ENCODE measurements around the gene CTRB1.
"Not testable (repeated sequence)": the region's sequence is repeated elsewhere in the genome, so short reads cannot be mapped to it uniquely, and the experiment has no call there.

CTRB1 gene

GRCh38 chr16:75204905-75205304, 13.9 kb upstream of the CTRB1 start:
- not testable (repeated sequence) for DNase-seq

- not testable (repeated sequence) for DNase-seq
These were observed 13.3 kb upstream of the CTRB1 start for GRCh38 chr16:75205438-75205837.

- DNase-seq, result not testable (repeated sequence)
These were observed 12.6 kb upstream of the CTRB1 start for GRCh38 chr16:75205961-75206748.

- DNase-seq, result no peak
These were observed 11.9 kb upstream of the CTRB1 start, which contains the start of gene CTRB2 for GRCh38 chr16:75206749-75207451. Gene CTRB2 (minus strand): TSS chr16:75207161. CDS start chr16:75207141, 20 bp downstream.

DNA sequence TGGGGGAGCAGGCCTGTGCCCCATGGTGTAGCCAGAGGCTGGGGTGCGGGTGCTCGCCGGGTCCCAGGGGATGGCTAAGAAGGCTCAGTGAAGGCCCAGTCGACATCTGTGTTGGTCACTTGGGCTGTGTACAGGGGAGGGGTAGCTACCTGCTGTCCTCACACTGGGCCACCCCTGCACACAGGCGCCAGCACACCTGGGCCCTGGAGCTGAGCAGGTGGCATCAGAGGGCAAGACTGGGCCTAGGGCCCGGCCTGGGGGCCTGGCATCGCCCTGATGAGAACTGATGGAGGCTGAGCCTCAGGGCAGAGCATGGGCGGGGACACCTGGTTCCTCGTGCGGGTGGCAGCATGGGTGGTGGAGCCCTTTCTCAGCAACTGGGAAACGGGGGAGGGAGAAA, 11.0 kb upstream of the CTRB1 start:
- no peak for DNase-seq

DNA sequence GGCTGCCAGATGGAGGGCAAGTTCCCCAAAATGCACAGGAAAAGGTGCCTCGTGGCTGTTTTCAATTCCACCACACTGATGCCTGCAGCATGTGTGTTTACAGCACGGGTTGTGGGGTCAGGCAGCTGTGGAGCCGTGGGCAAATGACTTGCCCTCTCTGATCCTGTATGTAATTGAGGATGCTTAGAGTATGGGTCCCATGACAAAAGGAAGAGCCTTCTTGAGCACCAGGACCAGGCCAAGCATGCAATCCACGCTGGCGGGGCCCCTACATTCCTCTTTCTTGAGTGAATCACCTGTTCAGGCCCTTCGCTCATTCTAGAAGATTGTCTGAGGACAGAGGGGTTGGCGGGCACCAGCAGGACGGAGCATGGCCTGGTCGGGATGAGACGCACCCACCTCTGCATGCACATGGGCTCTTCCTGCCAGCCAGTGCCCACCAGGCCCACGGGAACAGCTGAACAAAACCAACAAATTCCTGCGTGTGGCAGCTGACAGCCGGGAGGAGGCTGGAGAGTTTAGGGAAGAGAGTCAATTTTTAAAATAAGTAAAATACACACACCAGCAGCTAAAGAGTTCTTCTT, 10.5 kb upstream of the CTRB1 start:
- no peak for DNase-seq

- no peak for DNase-seq
These were observed 9.8 kb upstream of the CTRB1 start for GRCh38 chr16:75208861-75209505.

DNA sequence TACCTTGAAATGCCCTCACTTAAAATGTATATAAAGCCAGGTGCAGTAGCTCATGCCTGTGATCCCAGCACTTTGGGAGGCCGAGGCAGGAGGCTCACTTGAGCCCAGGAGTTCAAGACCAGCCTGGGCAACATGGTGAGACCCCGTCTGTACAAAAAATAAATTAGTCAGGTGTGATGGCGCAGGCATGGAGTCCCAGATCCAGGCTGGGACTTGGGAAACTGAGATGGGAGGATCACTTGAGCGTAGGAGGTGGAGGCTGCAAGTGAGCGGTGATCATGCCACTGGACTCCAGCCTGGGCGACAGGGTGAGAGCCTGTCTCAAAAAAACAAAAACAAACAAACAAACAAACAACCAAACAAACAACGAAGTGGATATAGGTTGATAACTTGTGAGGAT, 9.3 kb upstream of the CTRB1 start:
- not testable (repeated sequence) for DNase-seq

GRCh38 chr16:75209944-75210343, 8.8 kb upstream of the CTRB1 start:
- no peak for DNase-seq

- not testable (repeated sequence) for DNase-seq
These were observed 7.5 kb upstream of the CTRB1 start for GRCh38 chr16:75211286-75211685.

DNA sequence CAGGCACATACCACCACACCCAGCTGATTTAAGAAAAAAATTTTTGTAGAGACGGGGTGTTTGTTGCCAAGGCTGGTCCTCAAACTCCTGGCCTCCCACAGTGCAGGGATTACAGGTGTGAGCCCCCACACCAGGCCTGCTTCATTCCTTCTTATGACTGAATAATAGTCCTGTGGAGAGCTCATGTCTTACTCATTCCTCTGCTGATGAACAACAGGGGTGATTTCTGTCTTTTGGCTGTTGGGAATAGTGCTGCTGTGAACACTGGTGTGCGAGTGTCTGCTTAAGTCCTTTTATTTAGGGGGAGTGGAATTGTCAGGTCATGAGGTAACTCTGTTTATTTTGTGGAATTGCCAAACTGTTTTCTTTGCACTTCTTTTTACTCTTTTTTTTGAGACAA, 2.7 kb upstream of the CTRB1 start:
- DNase-seq, result no peak

- DNase-seq, result no peak
These were observed 2.2 kb upstream of the CTRB1 start for GRCh38 chr16:75216576-75216975.

DNA sequence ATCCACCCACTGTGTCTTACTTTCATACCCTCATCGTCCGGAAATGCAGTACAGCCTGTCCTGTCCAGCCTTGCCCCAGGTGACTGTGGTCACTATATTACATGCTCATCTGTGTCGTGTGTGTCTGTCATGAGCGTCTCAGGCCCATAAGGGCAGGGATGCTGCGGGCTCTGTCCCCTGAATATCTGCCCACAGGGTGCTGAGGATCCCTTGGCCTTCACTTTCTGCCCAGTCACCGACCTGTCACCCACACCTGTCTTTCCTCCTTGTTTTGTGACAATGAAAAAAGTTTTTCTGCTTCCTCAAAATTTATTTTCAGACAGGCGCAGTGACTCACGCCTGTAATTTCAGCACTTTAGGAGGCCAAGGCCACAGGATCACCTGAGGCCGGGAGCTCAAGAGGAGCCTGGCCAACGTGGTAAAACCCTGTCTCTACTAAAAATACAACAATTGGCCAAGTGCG, 1.4 kb upstream of the CTRB1 start:
- no peak for DNase-seq

DNA sequence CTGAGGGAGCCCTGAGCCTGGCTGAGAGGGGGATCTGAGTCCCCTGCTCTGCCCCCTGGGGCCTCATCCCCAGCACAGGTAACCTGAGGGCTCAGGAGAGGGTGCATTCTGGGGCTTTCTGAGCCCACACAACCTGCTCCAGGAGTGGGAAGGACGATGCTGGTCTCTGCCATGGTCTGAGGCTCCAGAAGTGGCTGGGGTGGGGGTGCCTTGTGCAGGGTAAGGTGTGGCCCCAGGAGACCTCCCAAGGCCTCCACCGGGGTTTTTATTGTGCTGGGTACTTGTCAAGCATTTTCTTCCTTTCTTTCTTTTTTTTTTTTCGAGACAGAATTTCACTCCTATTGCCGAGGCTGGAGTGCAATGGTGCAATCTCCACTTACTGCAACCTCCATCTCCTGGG, 300 bp downstream of the CTRB1 start:
- DNase-seq, result no peak

DNA sequence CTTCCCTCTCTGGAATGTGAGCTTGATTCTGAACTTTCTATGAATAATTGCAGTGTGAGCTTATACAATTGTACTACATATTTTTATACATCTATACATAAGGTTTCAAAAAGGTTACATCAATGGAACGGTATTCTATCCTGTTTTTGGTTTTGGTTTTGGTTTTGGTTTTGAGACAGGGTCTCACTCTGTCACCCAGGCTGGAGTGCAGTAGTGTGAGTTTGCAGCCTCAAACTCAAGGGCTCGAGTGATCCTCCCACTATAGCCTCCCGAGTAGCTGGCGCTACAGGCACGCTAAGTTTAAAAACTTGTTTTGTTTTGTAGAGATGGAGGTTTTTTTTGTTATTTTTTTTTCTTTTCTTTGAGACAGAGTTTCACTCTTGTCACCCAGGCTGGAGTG, 1.1 kb downstream of the CTRB1 start:
- DNase-seq, result no peak

GRCh38 chr16:75222271-75222783, 3.5 kb downstream of the CTRB1 start:
- DNase-seq, result no peak

- not testable (repeated sequence) for DNase-seq
These were observed 4.3 kb downstream of the CTRB1 start for GRCh38 chr16:75223129-75223528.

DNA sequence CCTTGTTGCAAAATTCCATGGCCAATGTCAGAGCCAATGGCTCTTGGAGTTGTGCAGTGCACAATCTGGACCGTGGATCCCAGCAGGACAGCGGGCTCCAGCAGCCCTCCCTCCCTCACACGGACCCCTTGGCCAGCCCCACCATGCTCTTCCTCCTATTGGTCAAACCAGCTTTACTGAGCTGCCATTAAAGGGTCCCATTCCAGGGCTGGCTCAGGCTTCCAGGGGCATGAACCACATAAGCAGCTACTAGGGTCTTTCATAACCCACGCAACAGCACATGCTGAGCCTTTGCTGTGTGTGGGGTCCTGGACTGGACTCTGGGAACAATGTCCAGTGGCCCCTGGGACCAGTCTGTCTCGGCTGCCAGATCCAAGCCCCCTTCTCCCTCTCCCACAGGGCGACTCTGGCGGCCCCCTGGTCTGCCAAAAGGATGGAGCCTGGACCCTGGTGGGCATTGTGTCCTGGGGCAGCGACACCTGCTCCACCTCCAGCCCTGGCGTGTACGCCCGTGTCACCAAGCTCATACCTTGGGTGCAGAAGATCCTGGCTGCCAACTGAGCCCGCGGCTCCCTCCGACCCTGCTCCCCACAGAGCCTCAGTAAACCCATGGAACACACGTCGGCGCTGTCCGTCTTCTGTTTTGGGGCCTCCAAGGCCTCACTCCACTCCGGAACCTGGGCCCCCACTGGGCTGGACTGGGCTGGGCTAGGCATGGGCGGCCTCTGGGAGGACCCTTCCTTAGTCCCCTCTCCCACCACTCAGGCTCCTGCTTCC, 5.7 kb downstream of the CTRB1 start:
- DNase-seq, result no peak

- no peak for DNase-seq
These were observed 6.3 kb downstream of the CTRB1 start for GRCh38 chr16:75225092-75225491.

DNA sequence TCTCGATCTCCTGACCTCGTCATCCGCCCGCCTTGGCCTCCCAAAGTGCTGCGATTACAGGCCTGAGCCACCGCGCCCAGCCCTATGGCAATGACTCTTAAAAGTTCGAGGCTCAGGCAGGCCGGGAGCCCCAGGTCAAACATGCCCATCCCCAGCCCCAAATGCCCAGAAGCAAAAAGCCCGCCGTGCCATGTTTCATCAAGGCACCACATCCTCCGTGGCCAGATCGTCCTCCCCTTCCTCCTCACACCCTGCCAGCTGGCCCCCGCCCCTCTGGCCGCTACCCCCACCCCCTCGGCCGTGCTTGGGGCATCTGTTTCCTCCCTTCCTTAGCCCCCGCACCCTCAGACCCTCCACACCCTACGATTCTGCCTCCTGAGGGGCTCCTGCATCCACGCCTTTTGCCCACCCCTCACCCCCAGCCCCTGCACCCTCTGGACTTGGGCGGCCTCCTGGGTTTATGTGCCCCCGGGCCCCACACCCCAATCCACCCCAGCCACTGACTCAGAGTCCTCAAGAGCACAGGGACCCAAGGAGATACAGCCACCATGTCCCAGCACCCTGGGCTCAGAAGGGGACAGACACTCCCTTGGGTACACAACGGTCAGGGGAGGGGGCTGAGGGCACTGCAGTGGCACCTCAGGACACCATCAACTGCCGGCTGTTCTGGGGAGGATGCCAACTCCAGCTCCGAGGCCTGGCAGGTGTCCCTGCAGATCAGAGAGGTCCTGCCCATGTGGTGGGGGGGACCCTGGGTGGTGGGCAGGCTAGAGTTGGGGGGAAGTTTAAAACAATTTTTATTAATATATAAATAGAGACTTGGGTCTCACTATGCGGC, 7.1 kb downstream of the CTRB1 start:
- no peak for DNase-seq
